ENCODE results near the gene INHBC.

The INHBC gene

GRCh38 chr12:57498132-57498502 is 63.5 kb downstream of the INHBC start:
- no peak for DNase-seq (ENCODE audit: low read depth in 1 of 2, low spot score in 1 of 2)
- Histone ChIP-seq H3K27me3 (ENCODE audit: insufficient read depth, poor library complexity, severe bottlenecking) (no peaks in the 10 kb centered on the region), H3K4me3 (replicated peaks; ENCODE audit: insufficient read depth, low read length) (no peak overlapping the region), H3K27ac (replicated peaks) (no peak overlapping the region)
- TF ChIP-seq REST (IDR thresholded peaks at IDR 0.05; ENCODE audit: insufficient replicate concordance, low read depth) (no peak), SPI1 (IDR thresholded peaks at IDR 0.05; ENCODE audit: borderline replicate concordance, low read depth) (no peak), GABPA (IDR thresholded peaks at IDR 0.05; ENCODE audit: low read depth) (no peak), POLR2AphosphoS5 (IDR thresholded peaks at IDR 0.05; ENCODE audit: low read depth) (no peak), CTCF (IDR thresholded peaks at IDR 0.05; ENCODE audit: insufficient read depth, low read length) (no peak)

- DNase-seq (ENCODE audit: low read depth in 1 of 2, low spot score in 1 of 2), result no peak
- Histone ChIP-seq H3K27me3 (ENCODE audit: insufficient read depth, poor library complexity, severe bottlenecking) (no peaks in the 10 kb centered on the region), H3K27ac (replicated peaks) (no peak overlapping the region)
Observed at GRCh38 chr12:57498571-57498970, 64.0 kb downstream of the INHBC start.

GRCh38 chr12:57500213-57500612 is 65.6 kb downstream of the INHBC start:
- TF ChIP-seq POLR2AphosphoS5 (IDR thresholded peaks at IDR 0.05; ENCODE audit: low read depth) (no peak), SPI1 (IDR thresholded peaks at IDR 0.05; ENCODE audit: borderline replicate concordance, low read depth) (no peak), CTCF (IDR thresholded peaks at IDR 0.05; ENCODE audit: insufficient read depth, low read length) (no peak), REST (IDR thresholded peaks at IDR 0.05; ENCODE audit: insufficient replicate concordance, low read depth) (no peak), GABPA (IDR thresholded peaks at IDR 0.05; ENCODE audit: low read depth) (no peak)
- Histone ChIP-seq H3K4me3 (replicated peaks; ENCODE audit: insufficient read depth, low read length) (no peak overlapping the region), H3K27ac (replicated peaks) (no peak overlapping the region), H3K27me3 (ENCODE audit: insufficient read depth, poor library complexity, severe bottlenecking) (no peaks in the 10 kb centered on the region)
- no peak for DNase-seq (ENCODE audit: low read depth in 1 of 2, low spot score in 1 of 2)

More at GRCh38 chr12:57498571-57498970, 64.0 kb downstream of the INHBC start:
- no peak for TF ChIP-seq CTCF (IDR thresholded peaks at IDR 0.05; ENCODE audit: insufficient read depth, low read length)
- no peak for TF ChIP-seq POLR2AphosphoS5 (IDR thresholded peaks at IDR 0.05; ENCODE audit: low read depth)
- no peak for TF ChIP-seq GABPA (IDR thresholded peaks at IDR 0.05; ENCODE audit: low read depth)
- no peak for TF ChIP-seq SPI1 (IDR thresholded peaks at IDR 0.05; ENCODE audit: borderline replicate concordance, low read depth)
- TF ChIP-seq REST (IDR thresholded peaks at IDR 0.05; ENCODE audit: insufficient replicate concordance, low read depth), result no peak
- H3K4me3 ChIP-seq (replicated peaks; ENCODE audit: insufficient read depth, low read length), result no peak overlapping the region

All from HL-60 (cell line).